PC-3 (cell line): ENCODE data around the gene CDK15.

ENCODE experiments used
- CTCF ChIP-seq: fragments of 300-600 bp; sonication (generic); conservative IDR thresholded peaks from 2 replicates; pipeline ENCODE4 v1.5.1; 2017; ENCODE audit warnings: antibody characterized with exemption, low read depth, mild to moderate bottlenecking, low read length
- EZH2 ChIP-seq: fragments of 300-600 bp; sonication (generic); IDR thresholded peaks from one replicate; pipeline ENCODE4 v1.6.1; 2017; ENCODE audit warnings: antibody characterized with exemption, mild to moderate bottlenecking, low read length; ENCODE audit not compliant: unreplicated experiment

DNA sequence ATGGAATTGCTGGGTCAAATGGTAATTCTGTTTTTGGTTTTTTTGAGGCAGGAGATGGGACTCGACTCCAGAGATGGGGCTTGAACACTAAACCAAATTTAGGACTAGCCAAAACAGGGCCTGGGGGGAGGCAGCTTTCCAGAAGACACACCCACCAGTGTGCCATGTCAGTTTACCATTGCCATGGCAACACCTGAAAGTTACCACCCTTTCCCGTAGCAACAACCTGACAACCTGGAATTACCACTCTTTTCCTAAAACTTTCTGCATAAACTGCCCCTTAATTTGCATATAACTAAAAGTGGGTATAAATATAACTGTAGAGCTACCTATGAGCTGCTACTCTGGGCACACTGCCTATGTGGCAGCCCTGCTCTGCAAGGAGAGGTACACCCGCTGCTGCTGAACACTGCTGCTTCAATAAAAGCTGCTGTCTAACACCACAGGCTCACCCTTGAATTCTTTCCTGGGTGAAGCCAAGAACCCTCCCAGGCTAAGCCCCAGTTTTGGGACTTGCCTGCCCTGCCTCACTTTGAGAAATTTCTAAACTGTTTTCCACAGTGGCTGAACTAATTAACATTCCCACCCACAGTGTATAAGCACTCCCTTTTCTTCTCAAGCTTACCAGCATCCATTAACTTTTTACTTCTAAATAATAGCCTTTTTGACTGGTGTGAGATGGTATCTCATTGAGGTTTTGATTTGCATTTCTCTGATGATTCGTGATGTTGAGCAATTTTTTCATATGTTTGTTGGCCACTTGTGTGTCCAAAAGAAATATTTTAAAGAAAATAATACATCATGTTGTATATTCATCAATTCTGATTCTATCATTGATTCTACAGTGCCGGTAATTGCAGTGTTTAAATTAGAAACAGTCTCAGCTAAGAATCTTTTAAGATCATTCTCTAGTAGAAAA, 10.6 kb downstream of the CDK15 start:
- TF ChIP-seq CTCF (no peak), EZH2 (no peak)
